ENCODE measurements around the gene PGM3.

GRCh38 chr6:83190626-83191025, 2.4 kb downstream of the PGM3 start:
- no peak for TF ChIP-seq IRF3 (IDR thresholded peaks at IDR 0.05; ENCODE audit: low read depth, low read length)
- no peak for TF ChIP-seq RCOR1 (IDR thresholded peaks at IDR 0.05; ENCODE audit: low read length)
- no peak for TF ChIP-seq CTCF (IDR thresholded peaks at IDR 0.05)
- TF ChIP-seq TAF1 (IDR thresholded peaks at IDR 0.05; ENCODE audit: borderline replicate concordance, low read depth, low read length): no peak
- no peak for TF ChIP-seq GABPA (IDR thresholded peaks at IDR 0.05; ENCODE audit: low read depth)
